ENCODE measurements around the gene CYB561D1. TPM values are rescaled to one million over a fixed set of nuclear protein-coding genes. Genes with fewer than 3 reads are reported as not detected.

Gene CYB561D1
- total and polyA plus RNA-seq, 9 of the 15 experiments (the other 6 are each of a cell fraction or from before 2014, with no cell fraction given) = 0.71 to 7.2 (median 3.5) TPM

DNA sequence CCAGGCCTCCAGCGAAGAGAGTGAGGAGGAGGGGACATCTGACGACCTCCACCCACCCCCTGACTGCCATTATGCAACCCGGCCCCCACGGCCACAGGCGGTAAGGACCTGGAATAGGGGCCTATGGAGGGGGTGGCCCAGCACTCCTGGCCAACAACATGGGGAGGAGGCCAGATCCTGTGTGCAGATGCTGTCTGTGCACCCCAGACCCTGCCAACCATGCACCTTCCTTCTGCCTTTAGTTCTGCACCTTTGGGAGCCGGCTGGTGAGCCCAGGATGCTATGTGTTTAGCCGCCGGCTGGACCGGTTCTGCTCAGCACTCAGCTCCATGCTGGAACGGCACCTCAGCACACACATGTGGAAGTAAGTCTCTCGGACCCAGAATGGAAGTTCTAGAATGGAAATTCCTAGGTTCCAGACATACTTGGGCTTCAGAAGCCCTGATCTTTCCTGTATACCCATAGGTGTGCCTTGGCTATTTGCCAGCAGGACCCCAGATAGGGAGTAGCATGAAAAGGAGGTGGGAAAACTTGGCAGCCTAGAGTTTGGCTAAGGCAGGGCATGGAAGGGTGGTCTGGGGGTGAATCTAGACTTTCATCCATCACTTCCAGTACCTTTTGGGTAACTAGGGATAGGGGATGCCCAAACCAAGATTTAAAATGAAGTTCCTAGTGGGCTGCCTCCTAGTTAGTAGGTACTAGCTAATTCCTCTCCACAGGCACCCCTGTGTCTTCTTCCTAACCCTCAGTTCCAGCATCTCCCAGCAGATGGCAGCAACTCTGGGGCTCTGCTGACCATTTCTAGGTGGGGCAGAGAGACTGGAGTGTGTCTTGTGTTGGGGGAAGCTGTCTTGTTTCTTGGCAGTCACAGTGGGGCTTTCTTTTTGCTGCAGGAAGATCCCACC, 3.6 kb upstream of the CYB561D1 start (continued):
- TF ChIP-seq, protein P1, sequence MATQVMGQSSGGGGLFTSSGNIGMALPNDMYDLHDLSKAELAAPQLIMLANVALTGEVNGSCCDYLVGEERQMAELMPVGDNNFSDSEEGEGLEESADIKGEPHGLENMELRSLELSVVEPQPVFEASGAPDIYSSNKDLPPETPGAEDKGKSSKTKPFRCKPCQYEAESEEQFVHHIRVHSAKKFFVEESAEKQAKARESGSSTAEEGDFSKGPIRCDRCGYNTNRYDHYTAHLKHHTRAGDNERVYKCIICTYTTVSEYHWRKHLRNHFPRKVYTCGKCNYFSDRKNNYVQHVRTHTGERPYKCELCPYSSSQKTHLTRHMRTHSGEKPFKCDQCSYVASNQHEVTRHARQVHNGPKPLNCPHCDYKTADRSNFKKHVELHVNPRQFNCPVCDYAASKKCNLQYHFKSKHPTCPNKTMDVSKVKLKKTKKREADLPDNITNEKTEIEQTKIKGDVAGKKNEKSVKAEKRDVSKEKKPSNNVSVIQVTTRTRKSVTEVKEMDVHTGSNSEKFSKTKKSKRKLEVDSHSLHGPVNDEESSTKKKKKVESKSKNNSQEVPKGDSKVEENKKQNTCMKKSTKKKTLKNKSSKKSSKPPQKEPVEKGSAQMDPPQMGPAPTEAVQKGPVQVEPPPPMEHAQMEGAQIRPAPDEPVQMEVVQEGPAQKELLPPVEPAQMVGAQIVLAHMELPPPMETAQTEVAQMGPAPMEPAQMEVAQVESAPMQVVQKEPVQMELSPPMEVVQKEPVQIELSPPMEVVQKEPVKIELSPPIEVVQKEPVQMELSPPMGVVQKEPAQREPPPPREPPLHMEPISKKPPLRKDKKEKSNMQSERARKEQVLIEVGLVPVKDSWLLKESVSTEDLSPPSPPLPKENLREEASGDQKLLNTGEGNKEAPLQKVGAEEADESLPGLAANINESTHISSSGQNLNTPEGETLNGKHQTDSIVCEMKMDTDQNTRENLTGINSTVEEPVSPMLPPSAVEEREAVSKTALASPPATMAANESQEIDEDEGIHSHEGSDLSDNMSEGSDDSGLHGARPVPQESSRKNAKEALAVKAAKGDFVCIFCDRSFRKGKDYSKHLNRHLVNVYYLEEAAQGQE (IDR thresholded peaks at IDR 0.05; ENCODE audit: borderline replicate concordance) = peak; percentile 56; the same call in 1 of the 2 replicates
- TF ChIP-seq, protein P1 (CRISPR knock-in tag; IDR thresholded peaks at IDR 0.05; ENCODE audit: low read depth) = no peak
- TF ChIP-seq MYNN (IDR thresholded peaks at IDR 0.05) (no peak), MYNN (CRISPR knock-in tag; IDR thresholded peaks at IDR 0.05) (no peak), ATF4 (CRISPR knock-in tag; IDR thresholded peaks at IDR 0.05) (no peak), ARNT (IDR thresholded peaks at IDR 0.05) (no peak), RNF219 (CRISPR knock-in tag; IDR thresholded peaks at IDR 0.05) (no peak), SREBF1 (IDR thresholded peaks at IDR 0.05; ENCODE audit: borderline replicate concordance, low read depth, low read length) (no peak), ZNF146 (CRISPR knock-in tag; IDR thresholded peaks at IDR 0.05; ENCODE audit: unreplicated experiment) (no peak), ZNF436 (CRISPR knock-in tag; IDR thresholded peaks at IDR 0.05) (no peak)
- TF ChIP-seq, protein P2, sequence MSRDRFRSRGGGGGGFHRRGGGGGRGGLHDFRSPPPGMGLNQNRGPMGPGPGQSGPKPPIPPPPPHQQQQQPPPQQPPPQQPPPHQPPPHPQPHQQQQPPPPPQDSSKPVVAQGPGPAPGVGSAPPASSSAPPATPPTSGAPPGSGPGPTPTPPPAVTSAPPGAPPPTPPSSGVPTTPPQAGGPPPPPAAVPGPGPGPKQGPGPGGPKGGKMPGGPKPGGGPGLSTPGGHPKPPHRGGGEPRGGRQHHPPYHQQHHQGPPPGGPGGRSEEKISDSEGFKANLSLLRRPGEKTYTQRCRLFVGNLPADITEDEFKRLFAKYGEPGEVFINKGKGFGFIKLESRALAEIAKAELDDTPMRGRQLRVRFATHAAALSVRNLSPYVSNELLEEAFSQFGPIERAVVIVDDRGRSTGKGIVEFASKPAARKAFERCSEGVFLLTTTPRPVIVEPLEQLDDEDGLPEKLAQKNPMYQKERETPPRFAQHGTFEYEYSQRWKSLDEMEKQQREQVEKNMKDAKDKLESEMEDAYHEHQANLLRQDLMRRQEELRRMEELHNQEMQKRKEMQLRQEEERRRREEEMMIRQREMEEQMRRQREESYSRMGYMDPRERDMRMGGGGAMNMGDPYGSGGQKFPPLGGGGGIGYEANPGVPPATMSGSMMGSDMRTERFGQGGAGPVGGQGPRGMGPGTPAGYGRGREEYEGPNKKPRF (IDR thresholded peaks at IDR 0.05; ENCODE audit: low read depth, low read length) = no peak

All from K562 (cell line).